HT1080 (cell line): Measurements from ENCODE around the gene CRYBB1. TPM values are rescaled to one million over a fixed set of nuclear protein-coding genes. Genes with fewer than 3 reads are reported as not detected.

Experiments used
- DNase-seq: peaks from one replicate; pipeline ENCODE4 v3.0.0-alpha.2; 2015; ENCODE audit warnings: low read depth
- small RNA-seq: library from RNA; depleted of rRNA; stranded (forward); fragments of <200 nt; gene quantifications from one replicate; pipeline ENCODE3, GENCODE V24; 2014
- total RNA-seq: library from RNA; depleted of rRNA; stranded (reverse); fragments of >200 nt; shearing (Covaris generic); gene quantifications from 2 replicates; pipeline ENCODE4 v1.2.3, GENCODE V29; 2014; rRNA removed

The CRYBB1 gene
- total RNA-seq, 1 experiment from 2014 or later, result not detected

GRCh38 chr22:26558248-26558895, 59.5 kb downstream of the CRYBB1 start:
- peak; percentile 77 for DNase-seq

- DNase-seq, result no peak
Measured at GRCh38 chr22:26556904-26557303, 60.9 kb downstream of the CRYBB1 start.

GRCh38 chr22:26555478-26555877, 62.3 kb downstream of the CRYBB1 start:
- no peak for DNase-seq

GRCh38 chr22:26554956-26555355, 62.9 kb downstream of the CRYBB1 start:
- no peak for DNase-seq

GRCh38 chr22:26553056-26553752, 64.6 kb downstream of the CRYBB1 start:
- peak; percentile 93 for DNase-seq

- no peak for DNase-seq
Measured at GRCh38 chr22:26552466-26552865, 65.4 kb downstream of the CRYBB1 start.

GRCh38 chr22:26551568-26551967, 66.3 kb downstream of the CRYBB1 start:
- no peak for DNase-seq

- DNase-seq, result peak; percentile 98
Measured at GRCh38 chr22:26550498-26551033, 67.3 kb downstream of the CRYBB1 start.

GRCh38 chr22:26549902-26550497, 67.8 kb downstream of the CRYBB1 start:
- DNase-seq, result no peak

Small RNA genes within 50 kb of the gene (small RNA-seq; reads per million reads assigned to genes)
- gene MIR548J (not detected), gene RF01874 (not detected)

Other genes with a start within 250 kb of the CRYBB1 start
- gene ASPHD2, start 188.8 kb downstream of the CRYBB1 start, total RNA-seq, result 6.3 and 8.7 TPM in 2 replicates
- 23.4 and 28.6 TPM in 2 replicates for gene HPS4, start 134.2 kb downstream of the CRYBB1 start, total RNA-seq
- 27.3 and 37.1 TPM in 2 replicates for gene SRRD, start 134.2 kb downstream of the CRYBB1 start, total RNA-seq
- 41.9 and 44.7 TPM in 2 replicates for gene TFIP11, start 105.6 kb downstream of the CRYBB1 start, total RNA-seq
- gene TPST2, start 27.9 kb downstream of the CRYBB1 start, total RNA-seq, result 42.6 and 50.1 TPM in 2 replicates
- gene CRYBA4, start 3.9 kb upstream of the CRYBB1 start, total RNA-seq, result not detected in 2 replicates
- 0.07 and 0.10 TPM in 2 replicates for gene MIAT, start 39.6 kb upstream of the CRYBB1 start, total RNA-seq